B cell (primary cell): ENCODE data around the gene POC1B.

Source experiments
- CTCF ChIP-seq: fragments of 200-600 bp; IDR thresholded peaks from one replicate; pipeline ENCODE4 v1.8.0; 2022; ENCODE audit warnings: antibody characterized with exemption, mild to moderate bottlenecking
- EZH2 ChIP-seq: IDR thresholded peaks from 2 replicates; pipeline ENCODE4 v1.6.1; 2012; ENCODE audit warnings: borderline replicate concordance, low read depth, mild to moderate bottlenecking, moderate library complexity, low read length; ENCODE audit not compliant: insufficient read depth, poor library complexity, severe bottlenecking

DNA sequence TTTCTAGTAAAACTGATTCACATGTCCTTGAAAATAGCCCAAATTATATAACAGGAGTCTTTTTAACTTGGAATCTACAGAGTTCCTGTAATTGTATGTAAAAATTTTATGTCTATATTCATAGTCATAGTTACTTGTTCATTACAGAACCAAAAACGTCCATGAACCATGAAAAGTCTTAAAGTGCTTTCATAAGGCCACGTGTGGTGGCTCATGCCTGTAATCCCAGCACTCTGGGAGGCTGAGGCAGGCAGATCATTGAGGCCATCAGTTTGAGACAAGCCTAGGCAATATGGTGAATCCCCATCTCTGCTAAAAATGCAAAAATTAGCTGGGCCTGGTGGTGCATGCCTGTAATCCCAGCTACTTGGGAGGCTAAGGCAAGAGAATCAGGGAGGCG, 49.6 kb downstream of the POC1B start:
- TF ChIP-seq CTCF (no peak), EZH2 (no peak)
